ENCODE data around the gene OR4D6. TPM values are rescaled to one million over a fixed set of nuclear protein-coding genes. Genes with fewer than 3 reads are reported as not detected.

OR4D6 gene
- total and polyA plus RNA-seq, 4 donors: not detected

DNA sequence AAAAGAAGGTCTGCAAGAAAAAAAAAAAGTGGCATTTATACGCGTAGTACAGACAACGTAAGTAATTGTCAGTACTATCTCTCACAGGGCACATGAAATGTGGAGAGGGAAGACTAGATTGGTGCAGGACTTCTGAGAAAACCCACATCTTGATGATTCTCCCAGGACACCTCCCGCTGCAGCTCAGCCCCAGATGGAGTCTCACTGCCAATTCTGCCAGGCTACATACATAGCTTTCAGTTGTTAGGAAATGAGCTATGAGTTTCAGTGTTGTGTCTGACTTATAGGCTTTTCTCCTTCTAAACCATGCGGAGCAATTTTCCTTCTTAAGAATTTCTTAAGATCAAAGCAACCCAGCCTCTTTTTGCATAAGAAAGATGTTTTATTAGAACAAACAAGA, 40.1 kb upstream of the OR4D6 start:
- 86% methylated on average over 5 of the region's 5 CpGs for WGBS

DNA sequence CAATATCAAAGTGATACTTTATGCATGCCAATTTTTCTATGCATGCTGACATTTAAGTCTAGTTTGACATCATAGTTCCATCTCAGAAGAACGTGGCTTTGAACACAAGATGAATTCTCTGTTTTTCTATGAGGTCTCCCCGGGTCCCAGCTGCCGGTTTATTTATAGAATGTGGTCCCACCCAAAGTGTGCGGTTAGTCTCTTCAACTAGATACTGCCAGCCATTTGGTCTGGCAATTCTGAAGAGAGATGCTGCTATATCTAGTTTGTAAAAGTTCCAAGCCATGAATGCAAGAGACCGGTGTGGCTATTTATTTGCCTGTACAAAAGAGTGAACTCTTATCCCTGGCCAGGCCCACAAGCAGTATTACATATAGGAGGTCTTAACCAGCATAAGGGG, 39.7 kb upstream of the OR4D6 start:
- H3K4me3 ChIP-seq (ENCODE audit: low read depth in 1 of 3, low read length in 3 of 3): no peak overlapping the region
- no peaks in the 10 kb centered on the region for H3K4me1 ChIP-seq (ENCODE audit: control insufficient read depth in 4 of 4, insufficient read depth in 4 of 4, low read length in 3 of 4)
- no peak overlapping the region for H3K27ac ChIP-seq (ENCODE audit: low read depth in 1 of 2, low read length in 2 of 2)
- no peaks in the 10 kb centered on the region for H3K36me3 ChIP-seq (ENCODE audit: control insufficient read depth in 4 of 4, insufficient read depth in 3 of 4, low read depth in 1 of 4, low read length in 3 of 4)
- no peak for DNase-seq (ENCODE audit: low spot score)
- TF ChIP-seq RAD21 (IDR thresholded peaks at IDR 0.05): no peak
- no peak for TF ChIP-seq EGR1 (IDR thresholded peaks at IDR 0.05; ENCODE audit: low read depth in 2 of 2)
- TF ChIP-seq FOXA1 (IDR thresholded peaks at IDR 0.05): no peak
- TF ChIP-seq, protein P1, sequence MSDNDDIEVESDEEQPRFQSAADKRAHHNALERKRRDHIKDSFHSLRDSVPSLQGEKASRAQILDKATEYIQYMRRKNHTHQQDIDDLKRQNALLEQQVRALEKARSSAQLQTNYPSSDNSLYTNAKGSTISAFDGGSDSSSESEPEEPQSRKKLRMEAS (IDR thresholded peaks at IDR 0.05): no peak
- TF ChIP-seq, protein P2, sequence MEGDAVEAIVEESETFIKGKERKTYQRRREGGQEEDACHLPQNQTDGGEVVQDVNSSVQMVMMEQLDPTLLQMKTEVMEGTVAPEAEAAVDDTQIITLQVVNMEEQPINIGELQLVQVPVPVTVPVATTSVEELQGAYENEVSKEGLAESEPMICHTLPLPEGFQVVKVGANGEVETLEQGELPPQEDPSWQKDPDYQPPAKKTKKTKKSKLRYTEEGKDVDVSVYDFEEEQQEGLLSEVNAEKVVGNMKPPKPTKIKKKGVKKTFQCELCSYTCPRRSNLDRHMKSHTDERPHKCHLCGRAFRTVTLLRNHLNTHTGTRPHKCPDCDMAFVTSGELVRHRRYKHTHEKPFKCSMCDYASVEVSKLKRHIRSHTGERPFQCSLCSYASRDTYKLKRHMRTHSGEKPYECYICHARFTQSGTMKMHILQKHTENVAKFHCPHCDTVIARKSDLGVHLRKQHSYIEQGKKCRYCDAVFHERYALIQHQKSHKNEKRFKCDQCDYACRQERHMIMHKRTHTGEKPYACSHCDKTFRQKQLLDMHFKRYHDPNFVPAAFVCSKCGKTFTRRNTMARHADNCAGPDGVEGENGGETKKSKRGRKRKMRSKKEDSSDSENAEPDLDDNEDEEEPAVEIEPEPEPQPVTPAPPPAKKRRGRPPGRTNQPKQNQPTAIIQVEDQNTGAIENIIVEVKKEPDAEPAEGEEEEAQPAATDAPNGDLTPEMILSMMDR (IDR thresholded peaks at IDR 0.05; ENCODE audit: low read depth, low read length, missing input control): no peak
- no peak for TF ChIP-seq JUND (IDR thresholded peaks at IDR 0.05)
- TF ChIP-seq, protein P3, sequence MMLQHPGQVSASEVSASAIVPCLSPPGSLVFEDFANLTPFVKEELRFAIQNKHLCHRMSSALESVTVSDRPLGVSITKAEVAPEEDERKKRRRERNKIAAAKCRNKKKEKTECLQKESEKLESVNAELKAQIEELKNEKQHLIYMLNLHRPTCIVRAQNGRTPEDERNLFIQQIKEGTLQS (IDR thresholded peaks at IDR 0.05): no peak
- no peak for TF ChIP-seq FOXA2 (IDR thresholded peaks at IDR 0.05)
- TF ChIP-seq RXRA (IDR thresholded peaks at IDR 0.05): no peak
- TF ChIP-seq GABPA (IDR thresholded peaks at IDR 0.05 in 1 of 2, conservative IDR thresholded peaks at IDR 0.05 in 1 of 2): no peak
- TF ChIP-seq TAF1 (conservative IDR thresholded peaks at IDR 0.05): no peak
- TF ChIP-seq, protein P4, sequence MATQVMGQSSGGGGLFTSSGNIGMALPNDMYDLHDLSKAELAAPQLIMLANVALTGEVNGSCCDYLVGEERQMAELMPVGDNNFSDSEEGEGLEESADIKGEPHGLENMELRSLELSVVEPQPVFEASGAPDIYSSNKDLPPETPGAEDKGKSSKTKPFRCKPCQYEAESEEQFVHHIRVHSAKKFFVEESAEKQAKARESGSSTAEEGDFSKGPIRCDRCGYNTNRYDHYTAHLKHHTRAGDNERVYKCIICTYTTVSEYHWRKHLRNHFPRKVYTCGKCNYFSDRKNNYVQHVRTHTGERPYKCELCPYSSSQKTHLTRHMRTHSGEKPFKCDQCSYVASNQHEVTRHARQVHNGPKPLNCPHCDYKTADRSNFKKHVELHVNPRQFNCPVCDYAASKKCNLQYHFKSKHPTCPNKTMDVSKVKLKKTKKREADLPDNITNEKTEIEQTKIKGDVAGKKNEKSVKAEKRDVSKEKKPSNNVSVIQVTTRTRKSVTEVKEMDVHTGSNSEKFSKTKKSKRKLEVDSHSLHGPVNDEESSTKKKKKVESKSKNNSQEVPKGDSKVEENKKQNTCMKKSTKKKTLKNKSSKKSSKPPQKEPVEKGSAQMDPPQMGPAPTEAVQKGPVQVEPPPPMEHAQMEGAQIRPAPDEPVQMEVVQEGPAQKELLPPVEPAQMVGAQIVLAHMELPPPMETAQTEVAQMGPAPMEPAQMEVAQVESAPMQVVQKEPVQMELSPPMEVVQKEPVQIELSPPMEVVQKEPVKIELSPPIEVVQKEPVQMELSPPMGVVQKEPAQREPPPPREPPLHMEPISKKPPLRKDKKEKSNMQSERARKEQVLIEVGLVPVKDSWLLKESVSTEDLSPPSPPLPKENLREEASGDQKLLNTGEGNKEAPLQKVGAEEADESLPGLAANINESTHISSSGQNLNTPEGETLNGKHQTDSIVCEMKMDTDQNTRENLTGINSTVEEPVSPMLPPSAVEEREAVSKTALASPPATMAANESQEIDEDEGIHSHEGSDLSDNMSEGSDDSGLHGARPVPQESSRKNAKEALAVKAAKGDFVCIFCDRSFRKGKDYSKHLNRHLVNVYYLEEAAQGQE (IDR thresholded peaks at IDR 0.05): no peak
- TF ChIP-seq, protein P5, sequence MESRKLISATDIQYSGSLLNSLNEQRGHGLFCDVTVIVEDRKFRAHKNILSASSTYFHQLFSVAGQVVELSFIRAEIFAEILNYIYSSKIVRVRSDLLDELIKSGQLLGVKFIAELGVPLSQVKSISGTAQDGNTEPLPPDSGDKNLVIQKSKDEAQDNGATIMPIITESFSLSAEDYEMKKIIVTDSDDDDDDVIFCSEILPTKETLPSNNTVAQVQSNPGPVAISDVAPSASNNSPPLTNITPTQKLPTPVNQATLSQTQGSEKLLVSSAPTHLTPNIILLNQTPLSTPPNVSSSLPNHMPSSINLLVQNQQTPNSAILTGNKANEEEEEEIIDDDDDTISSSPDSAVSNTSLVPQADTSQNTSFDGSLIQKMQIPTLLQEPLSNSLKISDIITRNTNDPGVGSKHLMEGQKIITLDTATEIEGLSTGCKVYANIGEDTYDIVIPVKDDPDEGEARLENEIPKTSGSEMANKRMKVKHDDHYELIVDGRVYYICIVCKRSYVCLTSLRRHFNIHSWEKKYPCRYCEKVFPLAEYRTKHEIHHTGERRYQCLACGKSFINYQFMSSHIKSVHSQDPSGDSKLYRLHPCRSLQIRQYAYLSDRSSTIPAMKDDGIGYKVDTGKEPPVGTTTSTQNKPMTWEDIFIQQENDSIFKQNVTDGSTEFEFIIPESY (IDR thresholded peaks at IDR 0.05): no peak
- no peak for TF ChIP-seq NR2F2 (IDR thresholded peaks at IDR 0.05)
- TF ChIP-seq SP1 (IDR thresholded peaks at IDR 0.05): no peak
- no peak for TF ChIP-seq YY1 (IDR thresholded peaks at IDR 0.05)
- no peak for TF ChIP-seq HNF4G (IDR thresholded peaks at IDR 0.05)
- H3K9me3 ChIP-seq (ENCODE audit: control insufficient read depth in 4 of 4, low read length in 3 of 4): no peaks in the 10 kb centered on the region
- 75% methylated on average over 5 of the region's 5 CpGs for WGBS
- H3K9ac ChIP-seq (ENCODE audit: low read depth in 1 of 2, low read length in 2 of 2): no peak overlapping the region
- H3K27me3 ChIP-seq (ENCODE audit: control insufficient read depth in 4 of 4, insufficient read depth in 4 of 4, low read length in 3 of 4): no peaks in the 10 kb centered on the region

More for the DNA sequence above, 40.1 kb upstream of the OR4D6 start:
- Histone ChIP-seq H3K4me3 (ENCODE audit: low read depth in 1 of 3, low read length in 3 of 3) (no peak overlapping the region), H3K9ac (ENCODE audit: low read depth in 1 of 2, low read length in 2 of 2) (no peak overlapping the region), H3K4me1 (ENCODE audit: control insufficient read depth in 4 of 4, insufficient read depth in 4 of 4, low read length in 3 of 4) (no peaks in the 10 kb centered on the region), H3K9me3 (ENCODE audit: control insufficient read depth in 4 of 4, low read length in 3 of 4) (no peaks in the 10 kb centered on the region), H3K27me3 (ENCODE audit: control insufficient read depth in 4 of 4, insufficient read depth in 4 of 4, low read length in 3 of 4) (no peaks in the 10 kb centered on the region), H3K27ac (ENCODE audit: low read depth in 1 of 2, low read length in 2 of 2) (no peak overlapping the region), H3K36me3 (ENCODE audit: control insufficient read depth in 4 of 4, insufficient read depth in 3 of 4, low read depth in 1 of 4, low read length in 3 of 4) (no peaks in the 10 kb centered on the region)
- TF ChIP-seq JUND (IDR thresholded peaks at IDR 0.05): no peak
- TF ChIP-seq EGR1 (IDR thresholded peaks at IDR 0.05; ENCODE audit: low read depth in 2 of 2): no peak
- no peak for TF ChIP-seq RXRA (IDR thresholded peaks at IDR 0.05)
- TF ChIP-seq, protein P2 (IDR thresholded peaks at IDR 0.05; ENCODE audit: low read depth, low read length, missing input control): no peak
- TF ChIP-seq SP1 (IDR thresholded peaks at IDR 0.05): no peak
- no peak for TF ChIP-seq RAD21 (IDR thresholded peaks at IDR 0.05)
- no peak for TF ChIP-seq NR2F2 (IDR thresholded peaks at IDR 0.05)
- TF ChIP-seq HNF4A (conservative IDR thresholded peaks at IDR 0.05): no peak
- TF ChIP-seq, protein P5 (IDR thresholded peaks at IDR 0.05): no peak
- no peak for DNase-seq (ENCODE audit: low spot score)

Data from liver (tissue), 9 donors.